ENCODE measurements around the gene PDE11A. TPM values are rescaled to one million over a fixed set of nuclear protein-coding genes. Genes with fewer than 3 reads are reported as not detected.

PDE11A gene
- polyA plus RNA-seq, 2 of the 4 experiments (the other 2 are of a cell fraction): 3.6 to 5.6 TPM

GRCh38 chr2:178088774-178089270 is 16.2 kb upstream of the PDE11A start:
- ATAC-seq: no peak
- CTCF ChIA-PET: interaction anchor here (1.1 kb wide), 1 partner anchor 22 kb away, joined by 3 read pairs; no protein-coding TSS in a partner anchor
- H3K9me3 ChIP-seq: no peaks in the 10 kb centered on the region
- POLR2A ChIA-PET: no interaction called here
- WGBS (ENCODE audit: missing lambda C conversion rate): 65% methylated on average over 6 of the region's 6 CpGs
- H3K4me2 ChIP-seq: no peak overlapping the region
- no peak overlapping the region for H3K4me3 ChIP-seq
- TF ChIP-seq MAFK (IDR thresholded peaks at IDR 0.05; ENCODE audit: partially characterized antibody) (no peak), USF2 (IDR thresholded peaks at IDR 0.05) (no peak), CTCF (IDR thresholded peaks at IDR 0.05) (no peak), GATA3 (IDR thresholded peaks at IDR 0.05; ENCODE audit: borderline replicate concordance) (no peak), E2F6 (IDR thresholded peaks at IDR 0.05; ENCODE audit: borderline replicate concordance, low read depth) (no peak), JUN (IDR thresholded peaks at IDR 0.05) (no peak), FOXS1 (CRISPR knock-in tag; IDR thresholded peaks at IDR 0.05) (no peak), KDM1A (IDR thresholded peaks at IDR 0.05; ENCODE audit: low read depth) (no peak), HOXA7 (CRISPR knock-in tag; IDR thresholded peaks at IDR 0.05) (no peak), ZC3H11A (IDR thresholded peaks at IDR 0.05) (no peak), KDM5A (IDR thresholded peaks at IDR 0.05) (no peak), EHF (CRISPR knock-in tag; IDR thresholded peaks at IDR 0.05) (no peak), FOSL2 (IDR thresholded peaks at IDR 0.05) (no peak), FOSL2 (CRISPR knock-in tag; IDR thresholded peaks at IDR 0.05) (no peak), CBX8 (IDR thresholded peaks at IDR 0.05) (no peak), MYC (IDR thresholded peaks at IDR 0.05; ENCODE audit: borderline replicate concordance, low read length) (no peak)
- H3K4me1 ChIP-seq: no peaks in the 10 kb centered on the region
- no peak for DNase-seq (ENCODE audit: low read depth in 1 of 2, low spot score in 1 of 2)
- H3K27ac ChIP-seq: no peak overlapping the region
- FAIRE-seq: no peak

- H3K27ac ChIP-seq: no peak overlapping the region
- DNase-seq (ENCODE audit: low read depth in 1 of 2, low spot score in 1 of 2): no peak
- TF ChIP-seq CTCF (IDR thresholded peaks at IDR 0.05) (no peak), RAD21 (conservative IDR thresholded peaks at IDR 0.05 in 1 of 2, IDR thresholded peaks at IDR 0.05 in 1 of 2) (no peak), USF2 (IDR thresholded peaks at IDR 0.05) (no peak), JUN (IDR thresholded peaks at IDR 0.05) (no peak), SMC3 (IDR thresholded peaks at IDR 0.05) (no peak), HOXA7 (CRISPR knock-in tag; IDR thresholded peaks at IDR 0.05) (no peak), CHD2 (IDR thresholded peaks at IDR 0.05; ENCODE audit: low read length, partially characterized antibody) (no peak), TFCP2L1 (CRISPR knock-in tag; IDR thresholded peaks at IDR 0.05) (no peak), SREBF2 (IDR thresholded peaks at IDR 0.05) (no peak), FOSB (CRISPR knock-in tag; IDR thresholded peaks at IDR 0.05) (no peak), MYC (IDR thresholded peaks at IDR 0.05; ENCODE audit: borderline replicate concordance, low read length) (no peak), CHD4 (IDR thresholded peaks at IDR 0.05; ENCODE audit: borderline replicate concordance) (no peak), CBX8 (IDR thresholded peaks at IDR 0.05) (no peak), E2F6 (IDR thresholded peaks at IDR 0.05; ENCODE audit: borderline replicate concordance, low read depth) (no peak), HES2 (IDR thresholded peaks at IDR 0.05) (no peak)
- no peak for ATAC-seq
- FAIRE-seq: no peak
- WGBS (ENCODE audit: missing lambda C conversion rate): 58% methylated on average over 3 of the region's 3 CpGs
- no peak overlapping the region for H3K4me2 ChIP-seq
- no peaks in the 10 kb centered on the region for H3K9me3 ChIP-seq
- H3K4me1 ChIP-seq: no peaks in the 10 kb centered on the region
- POLR2A ChIA-PET: interaction anchor here (0.6 kb wide), 1 partner anchor 95 kb away, joined by 3 read pairs; no protein-coding TSS in a partner anchor
- no peak overlapping the region for H3K4me3 ChIP-seq
- CTCF ChIA-PET: no interaction called here
Observed at GRCh38 chr2:178084273-178084672, 11.7 kb upstream of the PDE11A start.

All from A549 (cell line).